Measurements from ENCODE around the gene PRICKLE1. TPM values are rescaled to one million over a fixed set of nuclear protein-coding genes. Genes with fewer than 3 reads are reported as not detected.

PRICKLE1 gene
- total RNA-seq, 1 donor from 2014 or later = 9.0 TPM

- peak in 1 of 2 donors; percentile 52 for DNase-seq (ENCODE audit: low read depth in 2 of 2)
Observed at GRCh38 chr12:42588524-42589464, 752 bp downstream of the PRICKLE1 start.

DNA sequence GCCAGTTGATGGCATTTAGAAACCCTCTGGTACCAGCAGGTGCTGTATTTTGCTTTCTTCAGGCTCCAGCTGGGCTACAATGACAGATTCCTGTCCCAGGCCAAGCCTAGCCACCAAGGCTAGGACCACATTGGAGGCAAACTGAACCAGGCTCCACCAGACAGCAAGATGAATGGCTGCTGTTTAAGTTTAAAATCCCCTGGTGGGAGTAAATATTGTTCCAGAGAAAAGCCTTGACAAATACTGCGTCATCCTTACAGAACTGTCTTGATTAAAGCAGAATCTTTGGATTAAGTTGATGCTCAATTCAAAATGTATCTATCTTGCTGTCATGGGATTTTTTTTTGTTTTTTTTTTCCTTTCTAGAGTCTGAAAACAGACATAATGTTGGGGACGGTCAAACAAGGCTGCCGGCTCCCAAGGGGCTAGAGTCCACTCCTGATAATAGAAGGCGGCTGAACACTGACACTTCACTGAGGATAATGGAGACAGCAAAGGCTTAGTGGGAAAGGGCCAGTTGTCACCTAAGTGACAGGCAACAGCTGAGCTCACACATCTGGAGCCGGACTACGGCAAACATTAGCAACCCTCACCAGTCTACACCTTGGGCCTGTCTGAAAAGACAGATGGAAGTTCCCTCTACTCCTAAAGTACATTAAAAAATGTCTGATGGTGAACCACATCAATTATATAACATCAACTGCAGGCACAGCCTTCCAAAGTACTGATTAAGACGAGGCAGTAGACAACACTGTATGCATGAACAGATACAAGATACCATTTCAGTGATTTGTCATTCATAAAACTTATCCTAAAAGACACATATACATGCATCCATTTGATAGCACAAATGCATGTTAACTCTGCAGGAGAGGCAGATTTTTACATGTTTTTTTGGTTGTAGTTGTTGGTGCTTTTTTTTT lies 1.7 kb downstream of the PRICKLE1 start:
- DNase-seq (ENCODE audit: low read depth in 2 of 2) = no peak

- DNase-seq (ENCODE audit: low read depth in 2 of 2) = no peak
Observed at GRCh38 chr12:42586268-42586667, 3.3 kb downstream of the PRICKLE1 start.

- no peak for DNase-seq (ENCODE audit: low read depth in 2 of 2)
Observed at GRCh38 chr12:42585841-42586216, 3.7 kb downstream of the PRICKLE1 start.

DNA sequence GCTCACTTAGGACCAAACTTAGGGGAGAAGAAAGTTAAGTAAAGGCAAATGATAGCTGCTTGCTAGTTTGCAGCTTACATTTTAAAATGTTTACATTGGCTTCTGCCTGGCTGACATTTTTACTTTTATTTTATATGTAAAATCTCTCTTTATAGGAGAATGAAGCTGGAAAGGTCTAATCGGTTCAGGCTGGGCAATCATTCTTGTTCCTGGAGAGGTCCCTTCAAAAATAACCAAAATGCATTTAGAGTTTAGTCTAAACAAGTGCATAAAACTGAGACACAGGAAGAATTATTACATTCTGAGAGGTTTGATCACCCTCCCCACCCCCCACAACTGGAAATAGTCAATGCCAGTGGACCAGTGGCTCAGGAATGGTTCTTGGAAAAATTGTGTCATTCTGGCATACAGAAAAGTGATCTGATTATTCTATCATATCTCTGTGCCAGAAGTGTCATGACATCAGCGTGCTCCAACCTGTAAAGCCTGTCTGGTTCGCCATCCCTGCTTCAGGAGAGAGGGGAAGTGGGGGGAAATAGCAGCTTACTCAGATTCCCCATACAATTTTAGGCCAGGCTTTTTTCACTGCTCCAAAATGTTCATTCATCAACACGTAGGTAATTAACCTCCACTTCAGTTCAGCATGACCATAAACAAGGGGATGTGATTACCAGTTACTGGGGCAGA lies 4.2 kb downstream of the PRICKLE1 start:
- DNase-seq (ENCODE audit: low read depth in 2 of 2) = no peak

GRCh38 chr12:42584651-42585111 lies 4.9 kb downstream of the PRICKLE1 start:
- no peak for DNase-seq (ENCODE audit: low read depth in 2 of 2)

- DNase-seq (ENCODE audit: low read depth in 2 of 2) = no peak
Observed at GRCh38 chr12:42583016-42583415, 6.5 kb downstream of the PRICKLE1 start.

GRCh38 chr12:42582498-42582897 lies 7.0 kb downstream of the PRICKLE1 start:
- no peak for DNase-seq (ENCODE audit: low read depth in 2 of 2)

- DNase-seq (ENCODE audit: low read depth in 2 of 2) = no peak
Observed at GRCh38 chr12:42582050-42582449, 7.5 kb downstream of the PRICKLE1 start.

- no peak for DNase-seq (ENCODE audit: low read depth in 2 of 2)
Observed at GRCh38 chr12:42576374-42576773, 13.2 kb downstream of the PRICKLE1 start.

DNA sequence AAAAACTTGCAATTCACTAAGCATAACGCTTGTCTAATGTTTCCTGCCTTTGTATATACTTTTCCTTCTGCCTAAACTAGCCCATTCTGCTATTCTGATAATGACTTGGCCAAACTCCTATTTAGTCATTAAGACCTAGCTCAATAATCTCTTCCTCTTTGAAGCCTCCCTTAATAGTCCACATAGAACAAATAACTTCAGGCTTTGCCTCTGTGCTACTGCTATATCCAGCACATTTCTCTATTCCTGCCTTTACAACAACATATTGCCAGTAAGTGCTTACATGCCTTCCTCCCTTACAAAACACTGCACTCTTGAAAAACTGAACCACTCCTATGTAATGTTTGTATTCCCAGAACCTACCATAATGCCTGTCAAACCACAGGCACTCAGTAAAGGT lies 13.8 kb downstream of the PRICKLE1 start:
- DNase-seq (ENCODE audit: low read depth in 2 of 2) = no peak

DNA sequence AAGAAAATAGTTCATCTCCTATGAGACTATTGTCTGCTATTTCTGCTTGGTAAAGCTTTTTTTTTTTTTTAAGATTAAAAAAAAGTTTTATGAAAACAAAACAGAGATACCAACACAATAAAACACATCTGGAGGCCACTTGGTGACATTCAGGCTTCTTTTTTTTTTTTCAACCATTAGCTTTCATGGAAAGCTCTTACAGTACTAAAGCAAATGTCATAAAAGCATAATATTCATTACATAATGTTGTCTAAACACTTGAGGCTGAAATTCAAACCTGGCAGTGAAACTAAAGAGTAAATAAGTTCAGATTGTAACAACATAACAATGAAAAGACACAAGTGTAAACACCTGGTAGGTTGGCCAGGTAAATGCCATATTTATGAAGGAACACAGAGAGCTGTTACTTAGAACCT lies 14.7 kb downstream of the PRICKLE1 start:
- DNase-seq (ENCODE audit: low read depth in 2 of 2) = no peak

- DNase-seq (ENCODE audit: low read depth in 2 of 2) = no peak
Observed at GRCh38 chr12:42571327-42572009, 18.1 kb downstream of the PRICKLE1 start.

DNA sequence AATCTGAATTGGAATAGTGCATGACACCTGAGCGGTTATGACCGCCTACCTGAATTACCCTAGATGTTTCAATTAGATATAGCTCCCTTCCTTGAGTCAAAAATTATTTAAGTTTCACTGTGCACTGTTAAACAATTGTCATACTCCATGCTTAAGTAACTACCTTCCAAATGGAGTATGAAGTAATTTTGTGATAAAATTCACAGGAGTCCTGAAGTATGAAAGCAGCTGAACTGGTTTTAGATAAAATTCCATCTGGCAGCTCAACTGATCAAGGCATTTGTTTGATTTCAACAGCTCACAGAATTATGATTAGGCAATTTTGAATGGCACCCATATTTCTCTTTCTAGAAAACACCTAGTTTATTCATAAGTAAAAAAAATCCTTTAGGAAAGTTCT lies 19.5 kb downstream of the PRICKLE1 start:
- DNase-seq (ENCODE audit: low read depth in 2 of 2) = no peak

GRCh38 chr12:42568952-42569915 lies 20.3 kb downstream of the PRICKLE1 start:
- DNase-seq (ENCODE audit: low read depth in 2 of 2) = peak; percentile 48 to 73

GRCh38 chr12:42565633-42566032 lies 23.9 kb downstream of the PRICKLE1 start:
- DNase-seq (ENCODE audit: low read depth in 2 of 2) = no peak

DNA sequence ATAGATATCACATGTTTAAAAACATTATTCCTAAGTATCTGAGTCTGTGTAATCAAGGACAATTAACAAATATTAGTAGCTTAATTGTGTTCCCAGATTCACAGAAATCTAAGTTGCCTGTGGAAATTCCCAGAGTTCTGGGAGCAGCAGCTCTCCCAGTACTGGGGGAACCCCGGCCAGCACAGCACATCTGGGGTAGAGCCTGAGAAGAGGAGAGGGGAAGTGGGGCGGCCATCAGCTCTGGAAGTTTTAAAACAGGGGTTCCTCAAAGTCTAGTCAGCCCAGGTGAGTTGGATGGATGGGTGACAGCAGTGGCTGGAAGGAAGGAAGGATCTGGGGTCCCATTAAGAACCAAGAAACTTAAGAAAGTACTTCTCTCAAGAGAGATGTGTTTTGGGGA lies 24.6 kb downstream of the PRICKLE1 start:
- no peak for DNase-seq (ENCODE audit: low read depth in 2 of 2)

GRCh38 chr12:42564556-42564955 lies 25.0 kb downstream of the PRICKLE1 start:
- no peak for DNase-seq (ENCODE audit: low read depth in 2 of 2)

- DNase-seq (ENCODE audit: low read depth in 2 of 2) = no peak
Observed at GRCh38 chr12:42560977-42561376, 28.6 kb downstream of the PRICKLE1 start.

Data from dermis microvascular lymphatic vessel endothelial cell (primary cell).